K562 (cell line): ENCODE data around the gene MADCAM1. TPM values are rescaled to one million over a fixed set of nuclear protein-coding genes. Genes with fewer than 3 reads are reported as not detected.
A peak's percentile ranks its signal among the peaks of the same experiment; 100 is the strongest.

Experiments
- CHD1 ChIP-seq: fragments of 200-600 bp; sonication (generic); IDR thresholded peaks from one replicate; pipeline ENCODE4 v1.6.1; 2012; ENCODE audit warnings: mild to moderate bottlenecking, moderate library complexity, low read length, inconsistent platforms
- JUNB ChIP-seq: fragments of 450-650 bp; formaldehyde crosslinking; conservative IDR thresholded peaks from 2 replicates; pipeline ENCODE4 v1.4.0; 2020; ENCODE audit warnings: mild to moderate bottlenecking
- JUND ChIP-seq, 2 experiments: IDR thresholded peaks; 2 replicates in 1 of 2; 3 replicates in 1 of 2; pipeline ENCODE4 v1.6.1; 2011; ENCODE audit warnings: borderline replicate concordance in 2 of 2, low read depth in 2 of 2, low read length in 2 of 2, improper control_type of control experiment in 1 of 2, missing biosample characterization in 1 of 2, missing genetic modification characterization in 1 of 2, missing genetic modification reagents in 1 of 2
- LEF1 ChIP-seq: fragments of 450-650 bp; IDR thresholded peaks from 2 replicates; pipeline ENCODE4 v1.6.1; 2016; ENCODE audit warnings: mild to moderate bottlenecking
- NR2C2 ChIP-seq, 2 experiments: fragments of 200-800 bp in 1 of 2; sonication (Bioruptor generic) in 1 of 2; sonication (generic) in 1 of 2; formaldehyde crosslinking in 1 of 2; IDR thresholded peaks; 2 replicates each; pipeline versions ENCODE4 v1.6.1 to v1.8.0; 2016 to 2022; ENCODE audit warnings: mild to moderate bottlenecking in 1 of 2, missing compliant biosample characterization in 1 of 2, missing genetic modification characterization in 1 of 2, missing genetic modification reagents in 1 of 2
- NR2F6 ChIP-seq: fragments of 450-650 bp; formaldehyde crosslinking; IDR thresholded peaks from 2 replicates; pipeline ENCODE4 v1.4.0; 2020; ENCODE audit warnings: mild to moderate bottlenecking
- TAF15 ChIP-seq: fragments of 200-400 bp; formaldehyde crosslinking; IDR thresholded peaks from 2 replicates; pipeline ENCODE4 v1.6.1; 2017; ENCODE audit warnings: mild to moderate bottlenecking, low read depth, low read length, moderate library complexity
- U2AF2 ChIP-seq: fragments of 200-400 bp; formaldehyde crosslinking; optimal IDR thresholded peaks from 2 replicates; pipeline ENCODE3; 2017; ENCODE audit warnings: low read depth, mild to moderate bottlenecking, low read length
- ZFP36 ChIP-seq: fragments of 150-350 bp; IDR thresholded peaks from 2 replicates; pipeline ENCODE4 v1.6.1; 2018; ENCODE audit warnings: low read length, low read depth; ENCODE audit not compliant: partially characterized antibody
- polyA plus RNA-seq, 8 experiments: library from polyadenylated mRNA; depleted of rRNA in 4 of 8; stranded (reverse) in 5 of 8; unstranded in 3 of 8; fragments of >200 nt; fragmentation: Nextera tagmentation in 2 of 8; fragmentation: Illumina TruSeq in 1 of 8; extraction: Ambion mirVana in 2 of 8; extraction: Trizol in 1 of 8; gene quantifications; 2 replicates each; pipeline versions ENCODE4 v1.2.1 to v1.2.3, GENCODE V29; 2011 to 2014; ENCODE audit warnings: inconsistent platforms in 1 of 8, missing spikeins in 1 of 8
- total RNA-seq, 7 experiments: library from RNA; depleted of rRNA in 6 of 7; stranded (reverse); fragments of >200 nt in 6 of 7; fragmentation: Illumina TruSeq in 2 of 7; extraction: Trizol in 2 of 7; gene quantifications; 2 replicates each; pipeline versions ENCODE4 v1.2.1 to v1.2.3, GENCODE V29; 2011 to 2021; ENCODE audit warnings: low replicate concordance in 1 of 7
- TF ChIP-seq, protein P1 (sequence below): IDR thresholded peaks from 3 replicates; pipeline ENCODE4 v1.6.1; 2011; ENCODE audit warnings: borderline replicate concordance, mild to moderate bottlenecking, moderate library complexity; ENCODE audit not compliant: insufficient read length; ENCODE audit errors: extremely low read depth
- TF ChIP-seq, protein P2 (sequence below): fragments of 450-650 bp; IDR thresholded peaks from 2 replicates; pipeline ENCODE4 v1.6.1; 2018; ENCODE audit not compliant: partially characterized antibody
- TF ChIP-seq, protein P3 (sequence below): fragments of 450-650 bp; IDR thresholded peaks from 2 replicates; pipeline ENCODE4 v1.6.1; 2017; ENCODE audit warnings: antibody characterized with exemption, mild to moderate bottlenecking

MADCAM1 gene
- total and polyA plus RNA-seq, 9 of the 15 experiments (the other 6 are each of a cell fraction or from before 2014, with no cell fraction given), result 0.09 to 0.36 (median 0.09) TPM; not detected in 6

DNA sequence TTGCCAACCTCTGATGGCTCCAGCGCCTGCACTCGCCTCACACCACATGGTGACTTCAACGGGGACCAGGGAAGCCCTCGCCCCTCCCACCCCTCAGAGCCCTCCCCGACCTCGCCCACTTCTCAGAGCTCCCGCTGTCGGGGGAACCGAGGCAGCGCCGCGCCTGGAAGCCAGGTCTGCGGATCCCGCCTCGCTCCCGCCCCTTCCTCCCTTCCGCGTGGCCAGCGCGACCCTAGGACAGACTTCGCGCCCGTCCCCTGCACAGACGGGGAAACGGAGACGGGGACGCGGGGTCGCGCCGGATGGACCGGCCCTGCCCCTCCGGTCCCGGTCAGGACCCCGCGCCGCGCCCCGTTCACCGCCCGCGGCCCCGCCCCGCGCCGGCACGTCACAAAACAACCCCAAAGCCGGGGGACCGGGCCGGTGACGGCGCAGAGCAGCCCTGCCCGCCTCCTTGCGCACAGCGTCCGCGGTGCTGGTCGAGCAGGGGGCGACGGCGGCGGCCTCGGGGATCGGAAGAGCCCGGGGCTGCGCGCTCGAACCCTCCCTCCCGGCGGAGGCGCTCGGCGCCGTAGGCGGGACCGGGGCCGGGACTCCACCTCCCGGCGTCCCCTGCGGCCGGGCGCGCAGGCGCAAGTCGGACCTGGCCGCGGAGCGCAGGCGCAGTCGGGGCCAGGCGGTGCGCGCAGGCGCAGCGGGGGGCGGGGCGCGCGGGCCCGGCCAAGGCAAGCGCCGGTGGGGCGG, 34.9 kb downstream of the MADCAM1 start (continued):
- TF ChIP-seq, protein P1, sequence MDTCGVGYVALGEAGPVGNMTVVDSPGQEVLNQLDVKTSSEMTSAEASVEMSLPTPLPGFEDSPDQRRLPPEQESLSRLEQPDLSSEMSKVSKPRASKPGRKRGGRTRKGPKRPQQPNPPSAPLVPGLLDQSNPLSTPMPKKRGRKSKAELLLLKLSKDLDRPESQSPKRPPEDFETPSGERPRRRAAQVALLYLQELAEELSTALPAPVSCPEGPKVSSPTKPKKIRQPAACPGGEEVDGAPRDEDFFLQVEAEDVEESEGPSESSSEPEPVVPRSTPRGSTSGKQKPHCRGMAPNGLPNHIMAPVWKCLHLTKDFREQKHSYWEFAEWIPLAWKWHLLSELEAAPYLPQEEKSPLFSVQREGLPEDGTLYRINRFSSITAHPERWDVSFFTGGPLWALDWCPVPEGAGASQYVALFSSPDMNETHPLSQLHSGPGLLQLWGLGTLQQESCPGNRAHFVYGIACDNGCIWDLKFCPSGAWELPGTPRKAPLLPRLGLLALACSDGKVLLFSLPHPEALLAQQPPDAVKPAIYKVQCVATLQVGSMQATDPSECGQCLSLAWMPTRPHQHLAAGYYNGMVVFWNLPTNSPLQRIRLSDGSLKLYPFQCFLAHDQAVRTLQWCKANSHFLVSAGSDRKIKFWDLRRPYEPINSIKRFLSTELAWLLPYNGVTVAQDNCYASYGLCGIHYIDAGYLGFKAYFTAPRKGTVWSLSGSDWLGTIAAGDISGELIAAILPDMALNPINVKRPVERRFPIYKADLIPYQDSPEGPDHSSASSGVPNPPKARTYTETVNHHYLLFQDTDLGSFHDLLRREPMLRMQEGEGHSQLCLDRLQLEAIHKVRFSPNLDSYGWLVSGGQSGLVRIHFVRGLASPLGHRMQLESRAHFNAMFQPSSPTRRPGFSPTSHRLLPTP, result no peak
- TF ChIP-seq NR2C2 (CRISPR knock-in tag; IDR thresholded peaks at IDR 0.05) (0 out of 2 replicates have a peak, but pooled peaks have one; percentile 41), NR2C2 (tag; IDR thresholded peaks at IDR 0.05) (peak; percentile 67), ZFP36 (no peak), U2AF2 (no peak), LEF1 (no peak), JUND (IDR thresholded peaks at IDR 0.05; ENCODE audit: borderline replicate concordance, low read depth, low read length) (no peak; the same call in 1 of the 2 replicates), JUND (tag; IDR thresholded peaks at IDR 0.05; ENCODE audit: borderline replicate concordance, low read depth, low read length) (no peak), JUNB (CRISPR knock-in tag) (no peak), NR2F6 (no peak), TAF15 (no peak), CHD1 (no peak)
- TF ChIP-seq, protein P2, sequence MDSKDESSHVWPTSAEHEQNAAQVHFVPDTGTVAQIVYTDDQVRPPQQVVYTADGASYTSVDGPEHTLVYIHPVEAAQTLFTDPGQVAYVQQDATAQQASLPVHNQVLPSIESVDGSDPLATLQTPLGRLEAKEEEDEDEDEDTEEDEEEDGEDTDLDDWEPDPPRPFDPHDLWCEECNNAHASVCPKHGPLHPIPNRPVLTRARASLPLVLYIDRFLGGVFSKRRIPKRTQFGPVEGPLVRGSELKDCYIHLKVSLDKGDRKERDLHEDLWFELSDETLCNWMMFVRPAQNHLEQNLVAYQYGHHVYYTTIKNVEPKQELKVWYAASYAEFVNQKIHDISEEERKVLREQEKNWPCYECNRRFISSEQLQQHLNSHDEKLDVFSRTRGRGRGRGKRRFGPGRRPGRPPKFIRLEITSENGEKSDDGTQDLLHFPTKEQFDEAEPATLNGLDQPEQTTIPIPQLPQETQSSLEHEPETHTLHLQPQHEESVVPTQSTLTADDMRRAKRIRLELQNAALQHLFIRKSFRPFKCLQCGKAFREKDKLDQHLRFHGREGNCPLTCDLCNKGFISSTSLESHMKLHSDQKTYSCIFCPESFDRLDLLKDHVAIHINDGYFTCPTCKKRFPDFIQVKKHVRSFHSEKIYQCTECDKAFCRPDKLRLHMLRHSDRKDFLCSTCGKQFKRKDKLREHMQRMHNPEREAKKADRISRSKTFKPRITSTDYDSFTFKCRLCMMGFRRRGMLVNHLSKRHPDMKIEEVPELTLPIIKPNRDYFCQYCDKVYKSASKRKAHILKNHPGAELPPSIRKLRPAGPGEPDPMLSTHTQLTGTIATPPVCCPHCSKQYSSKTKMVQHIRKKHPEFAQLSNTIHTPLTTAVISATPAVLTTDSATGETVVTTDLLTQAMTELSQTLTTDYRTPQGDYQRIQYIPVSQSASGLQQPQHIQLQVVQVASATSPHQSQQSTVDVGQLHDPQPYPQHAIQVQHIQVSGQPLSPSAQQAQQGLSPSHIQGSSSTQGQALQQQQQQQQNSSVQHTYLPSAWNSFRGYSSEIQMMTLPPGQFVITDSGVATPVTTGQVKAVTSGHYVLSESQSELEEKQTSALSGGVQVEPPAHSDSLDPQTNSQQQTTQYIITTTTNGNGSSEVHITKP, result peak; percentile 43
- TF ChIP-seq, protein P3, sequence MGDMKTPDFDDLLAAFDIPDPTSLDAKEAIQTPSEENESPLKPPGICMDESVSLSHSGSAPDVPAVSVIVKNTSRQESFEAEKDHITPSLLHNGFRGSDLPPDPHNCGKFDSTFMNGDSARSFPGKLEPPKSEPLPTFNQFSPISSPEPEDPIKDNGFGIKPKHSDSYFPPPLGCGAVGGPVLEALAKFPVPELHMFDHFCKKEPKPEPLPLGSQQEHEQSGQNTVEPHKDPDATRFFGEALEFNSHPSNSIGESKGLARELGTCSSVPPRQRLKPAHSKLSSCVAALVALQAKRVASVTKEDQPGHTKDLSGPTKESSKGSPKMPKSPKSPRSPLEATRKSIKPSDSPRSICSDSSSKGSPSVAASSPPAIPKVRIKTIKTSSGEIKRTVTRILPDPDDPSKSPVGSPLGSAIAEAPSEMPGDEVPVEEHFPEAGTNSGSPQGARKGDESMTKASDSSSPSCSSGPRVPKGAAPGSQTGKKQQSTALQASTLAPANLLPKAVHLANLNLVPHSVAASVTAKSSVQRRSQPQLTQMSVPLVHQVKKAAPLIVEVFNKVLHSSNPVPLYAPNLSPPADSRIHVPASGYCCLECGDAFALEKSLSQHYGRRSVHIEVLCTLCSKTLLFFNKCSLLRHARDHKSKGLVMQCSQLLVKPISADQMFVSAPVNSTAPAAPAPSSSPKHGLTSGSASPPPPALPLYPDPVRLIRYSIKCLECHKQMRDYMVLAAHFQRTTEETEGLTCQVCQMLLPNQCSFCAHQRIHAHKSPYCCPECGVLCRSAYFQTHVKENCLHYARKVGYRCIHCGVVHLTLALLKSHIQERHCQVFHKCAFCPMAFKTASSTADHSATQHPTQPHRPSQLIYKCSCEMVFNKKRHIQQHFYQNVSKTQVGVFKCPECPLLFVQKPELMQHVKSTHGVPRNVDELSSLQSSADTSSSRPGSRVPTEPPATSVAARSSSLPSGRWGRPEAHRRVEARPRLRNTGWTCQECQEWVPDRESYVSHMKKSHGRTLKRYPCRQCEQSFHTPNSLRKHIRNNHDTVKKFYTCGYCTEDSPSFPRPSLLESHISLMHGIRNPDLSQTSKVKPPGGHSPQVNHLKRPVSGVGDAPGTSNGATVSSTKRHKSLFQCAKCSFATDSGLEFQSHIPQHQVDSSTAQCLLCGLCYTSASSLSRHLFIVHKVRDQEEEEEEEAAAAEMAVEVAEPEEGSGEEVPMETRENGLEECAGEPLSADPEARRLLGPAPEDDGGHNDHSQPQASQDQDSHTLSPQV, result no peak
